GM13977 (cell line): ENCODE measurements around the gene PSMA5.

Experiments used
- DNase-seq: peaks from one replicate; pipeline ENCODE4 v3.0.0; 2012; ENCODE audit warnings: low spot score
- CTCF ChIP-seq: IDR thresholded peaks from 2 replicates; pipeline ENCODE4 v1.5.1; 2012; ENCODE audit warnings: mild to moderate bottlenecking, control low read depth; ENCODE audit not compliant: insufficient read depth; ENCODE audit errors: extremely low read depth, missing control alignments
- in situ Hi-C: fragments of 300-500 bp; cut with MboI; formaldehyde crosslinking; loops from one replicate; pipeline ENCODE4 v1.12.0; 2022; ENCODE audit warnings: low sequenced_read_pairs, low pct_unique_long_range_greater_than_20kb, mixed read lengths, inconsistent platforms; ENCODE audit not compliant: unreplicated experiment

PSMA5 gene

GRCh38 chr1:109392788-109393616 lies 33.2 kb downstream of the PSMA5 start:
- no peak for TF ChIP-seq CTCF
- in situ Hi-C loops: no loop called here
- no peak for DNase-seq

GRCh38 chr1:109392037-109392787 lies 34.0 kb downstream of the PSMA5 start:
- in situ Hi-C loops: no loop called here
- no peak for TF ChIP-seq CTCF
- no peak for DNase-seq

GRCh38 chr1:109391626-109392025 lies 34.6 kb downstream of the PSMA5 start:
- DNase-seq: peak; percentile 70
- TF ChIP-seq CTCF: no peak
- in situ Hi-C loops: no loop called here

GRCh38 chr1:109391157-109391556 lies 35.1 kb downstream of the PSMA5 start:
- no peak for DNase-seq
- in situ Hi-C loops: no loop called here
- TF ChIP-seq CTCF: no peak

- no peak for TF ChIP-seq CTCF
- in situ Hi-C loops: no loop called here
- DNase-seq: no peak
Observed at GRCh38 chr1:109389638-109390341, 36.5 kb downstream of the PSMA5 start.

- DNase-seq: no peak
- TF ChIP-seq CTCF: no peak
- in situ Hi-C loops: no loop called here
Observed at GRCh38 chr1:109388884-109389637, 37.2 kb downstream of the PSMA5 start.
